CD4-positive, alpha-beta T cell (primary cell): ENCODE data around the gene ZNHIT3. TPM values are rescaled to one million over a fixed set of nuclear protein-coding genes. Genes with fewer than 3 reads are reported as not detected.
A peak's percentile ranks its signal among the peaks of the same experiment; 100 is the strongest.

Experiments
- ATAC-seq: fragments of 200-7000 bp; cut with Tn5 transposase; one replicate; pipeline ENCODE4 v1.10.0; 2022; ENCODE audit warnings: mild to moderate bottlenecking; ENCODE audit not compliant: poor library complexity
- CTCF ChIA-PET: fragments of 350-600 bp; sonication (Branson Sonifier 250); formaldehyde crosslinking; loops from one replicate; lab custom pipeline; 2021; ENCODE audit warnings: antibody characterized with exemption, inconsistent platforms; lab: Charles Lee
- POLR2A ChIA-PET: fragments of 350-600 bp; sonication (Branson Sonifier 250); formaldehyde crosslinking; loops from one replicate; lab custom pipeline; 2021; ENCODE audit warnings: antibody characterized with exemption, inconsistent platforms; lab: Charles Lee
- DNase-seq, 14 experiments: peaks; one replicate each; pipeline ENCODE4 v3.0.0-alpha.2; 2013 to 2020; ENCODE audit warnings: mixed read lengths in 2 of 14
- H3K27ac ChIP-seq, 2 donors: one replicate each; pipeline versions ENCODE4 v1.5.1 to v1.7.0; 2013; ENCODE audit warnings: low read length in 2 of 2, low read depth in 1 of 2, mild to moderate bottlenecking in 1 of 2
- H3K27me3 ChIP-seq, 2 experiments: 1 replicate in 1 of 2; 2 replicates in 1 of 2; pipeline versions ENCODE4 v1.6.1 to v1.7.0; 2013; ENCODE audit warnings: low read length in 2 of 2, control low read depth in 1 of 2, mild to moderate bottlenecking in 1 of 2, moderate library complexity in 1 of 2; ENCODE audit not compliant: insufficient read depth in 2 of 2, control insufficient read depth in 1 of 2
- H3K36me3 ChIP-seq: one replicate; pipeline ENCODE4 v1.6.1; 2013; ENCODE audit warnings: low read length, control low read depth; ENCODE audit not compliant: insufficient read depth
- H3K4me1 ChIP-seq: one replicate; pipeline ENCODE4 v1.6.1; 2013; ENCODE audit warnings: low read length, control low read depth; ENCODE audit not compliant: insufficient read depth
- H3K4me3 ChIP-seq: one replicate; pipeline ENCODE4 v1.5.1; 2013; ENCODE audit warnings: mild to moderate bottlenecking, low read length, moderate library complexity
- H3K9me3 ChIP-seq, 2 experiments: 1 replicate in 1 of 2; 2 replicates in 1 of 2; pipeline versions ENCODE4 v1.6.1 to v1.7.0; 2013; ENCODE audit warnings: low read length in 2 of 2, mild to moderate bottlenecking in 2 of 2, control low read depth in 1 of 2, moderate library complexity in 1 of 2; ENCODE audit not compliant: control insufficient read depth in 1 of 2, insufficient read depth in 1 of 2
- H3K27ac Mint-ChIP-seq: one replicate; pipeline ENCODE4 v1.8.0; 2020; ENCODE audit warnings: mixed read lengths
- H3K27me3 Mint-ChIP-seq: one replicate; pipeline ENCODE4 v1.8.0; 2021; ENCODE audit warnings: mixed read lengths
- H3K36me3 Mint-ChIP-seq: one replicate; pipeline ENCODE4 v1.8.0; 2021; ENCODE audit warnings: low read depth, mixed read lengths
- H3K4me1 Mint-ChIP-seq: one replicate; pipeline ENCODE4 v1.8.0; 2021; ENCODE audit warnings: low read depth, mixed read lengths
- H3K4me3 Mint-ChIP-seq: one replicate; pipeline ENCODE4 v1.8.0; 2020; ENCODE audit warnings: mild to moderate bottlenecking, mixed read lengths
- H3K9me3 Mint-ChIP-seq: one replicate; pipeline ENCODE4 v1.8.0; 2020; ENCODE audit warnings: mixed read lengths
- CTCF ChIP-seq: fragments of 200-600 bp; IDR thresholded peaks from one replicate; pipeline ENCODE4 v1.8.0; 2022; ENCODE audit warnings: antibody characterized with exemption, mild to moderate bottlenecking
- intact Hi-C, 2 experiments: fragments of 100-400 bp; cut with DNase I in 1 of 2; cut with micrococcal nuclease in 1 of 2; formaldehyde crosslinking; loops; one replicate each; pipeline versions ENCODE4 v1.15.1 to v1.9.0; 2023 to 2025; cut with DNase I, micrococcal nuclease
- total RNA-seq, 174 experiments: library from RNA in 2 of 174; stranded (reverse) in 2 of 174; gene quantifications; one replicate each; pipeline ENCODE4 v1.2.3 and lab custom pipeline; 2021 to 2026

Gene ZNHIT3
- total RNA-seq, 2 experiments from 2014 or later, result 70.2 to 73.9 TPM

- Mint-ChIP-seq H3K27me3 (no peaks in the 10 kb centered on the region), H3K27ac (peak overlapping the region; percentile 57), H3K36me3 (peaks cover 40% of the 10 kb centered on the region), H3K4me1 (peaks cover 21% of the 10 kb centered on the region), H3K9me3 (no peaks in the 10 kb centered on the region), H3K4me3 (peak overlapping the region; percentile 93)
- no peaks in the 10 kb centered on the region for H3K9me3 ChIP-seq
- POLR2A ChIA-PET, result interaction anchor here (1.5 kb wide), 1 partner anchor 13 kb away, joined by 9 read pairs; the partner anchor contains the start of gene GGNBP2
- DNase-seq (no peak), ATAC-seq (no peak)
- peaks cover 20% of the 10 kb centered on the region for H3K36me3 ChIP-seq
- no peak overlapping the region for H3K27ac ChIP-seq
- H3K4me3 ChIP-seq, result no peak overlapping the region
- intact Hi-C loops, result loop anchor here (2.0 to 5.0 kb wide), 3 partner anchors 44 to 60 kb away; partner anchors contain the start of genes DHRS11 (in 1 of the 2) and ZNHIT3 (in 1 of the 2)
- no peaks in the 10 kb centered on the region for H3K27me3 ChIP-seq
- peaks cover 19% of the 10 kb centered on the region for H3K4me1 ChIP-seq
- CTCF ChIA-PET, result no interaction called here
- no peak for TF ChIP-seq CTCF
Measured at GRCh38 chr17:36532435-36532975, 46.0 kb downstream of the ZNHIT3 start.

- ATAC-seq (peak; percentile 36), DNase-seq (peak; percentile 28 to 78 (median 44))
- Histone ChIP-seq H3K9me3 (no peaks in the 10 kb centered on the region), H3K4me3 (peak overlapping the region; percentile 95), H3K27ac (peak overlapping the region; percentile 81 to 95), H3K4me1 (peaks cover 19% of the 10 kb centered on the region), H3K27me3 (no peaks in the 10 kb centered on the region), H3K36me3 (peaks cover 17% of the 10 kb centered on the region)
- Mint-ChIP-seq H3K36me3 (peaks cover 30% of the 10 kb centered on the region), H3K27me3 (no peaks in the 10 kb centered on the region), H3K4me3 (peak overlapping the region; percentile 93), H3K9me3 (no peaks in the 10 kb centered on the region), H3K4me1 (peaks cover 21% of the 10 kb centered on the region), H3K27ac (peak overlapping the region; percentile 95)
- peak; percentile 85 for TF ChIP-seq CTCF
- ChIA-PET CTCF (interaction anchor here (0.5 to 3.1 kb wide), 14 partner anchors 10 to 514 kb away, joined by 3 to 33 read pairs (median 4); partner anchors contain the start of genes GGNBP2 and MRM1), POLR2A (interaction anchor here (0.6 to 3.6 kb wide), 14 partner anchors 11 to 956 kb away, joined by 3 to 145 read pairs (median 6); partner anchors contain the start of genes GGNBP2, MRM1, PEX12 and ZNHIT3)
- intact Hi-C loops, result loop anchor here (2.0 to 5.0 kb wide), 3 partner anchors 45 to 58 kb away; partner anchors contain the start of genes DHRS11 (in 1 of the 2) and ZNHIT3 (in 1 of the 2)
Measured at GRCh38 chr17:36533935-36534839, 47.7 kb downstream of the ZNHIT3 start.
